ENCODE measurements around the gene ROBO1. TPM values are rescaled to one million over a fixed set of nuclear protein-coding genes. Genes with fewer than 3 reads are reported as not detected.

ROBO1 gene
- total RNA-seq, 4 donors from 2014 or later, result 8.6 to 26.3 (median 16.6) TPM

DNA sequence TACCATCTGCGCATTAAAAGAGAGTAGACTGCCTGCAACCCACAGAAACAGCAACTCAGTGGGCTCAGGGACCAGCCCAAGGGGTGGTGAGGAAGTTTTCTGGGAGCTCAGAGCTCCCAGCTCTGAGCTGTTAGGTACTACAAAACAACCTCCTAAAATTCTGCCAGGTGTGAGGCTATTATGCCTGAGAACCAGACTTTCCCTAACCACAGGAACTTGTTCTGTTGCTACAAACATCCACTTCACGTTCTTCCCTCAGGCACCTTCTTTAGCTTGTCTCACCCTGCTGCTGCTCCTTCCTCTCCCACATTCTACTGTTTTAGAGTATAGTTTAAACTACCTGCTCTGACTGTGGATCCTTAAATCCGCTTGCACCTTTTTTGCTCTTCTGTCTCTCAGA is 399.4 kb downstream of the ROBO1 start:
- DNase-seq, result no peak
- WGBS, 2 donors, result 60 to 61% methylated on average over 3 of the region's 3 CpGs
- no peaks in the 10 kb centered on the region for H3K4me1 ChIP-seq
- H3K36me3 ChIP-seq, result no peaks in the 10 kb centered on the region
- intact Hi-C loops (cut with DNase I), result no loop called here
- H3K9me3 ChIP-seq, result no peaks in the 10 kb centered on the region
- H3K4me3 ChIP-seq (replicated peaks in 1 of 3), result no peak overlapping the region
- H3K27ac ChIP-seq, result no peak overlapping the region
- no peak for TF ChIP-seq POLR2A (IDR thresholded peaks at IDR 0.05)
- no peak for TF ChIP-seq CTCF (IDR thresholded peaks at IDR 0.05)
- no peaks in the 10 kb centered on the region for H3K27me3 ChIP-seq

- no peak for DNase-seq
- H3K4me3 ChIP-seq (replicated peaks in 1 of 3), result no peak overlapping the region
- no peaks in the 10 kb centered on the region for H3K36me3 ChIP-seq
- H3K27ac ChIP-seq, result no peak overlapping the region
- H3K9me3 ChIP-seq, result no peaks in the 10 kb centered on the region
- WGBS, 2 donors, result 96% methylated on average over 6 of the region's 6 CpGs
- no peak for TF ChIP-seq POLR2A (IDR thresholded peaks at IDR 0.05)
- no peak for TF ChIP-seq CTCF (IDR thresholded peaks at IDR 0.05)
- intact Hi-C loops (cut with DNase I), result no loop called here
- no peaks in the 10 kb centered on the region for H3K4me1 ChIP-seq
- no peaks in the 10 kb centered on the region for H3K27me3 ChIP-seq
Measured at GRCh38 chr3:79367803-79368202, 400.0 kb downstream of the ROBO1 start.

GRCh38 chr3:79367066-79367465 is 400.7 kb downstream of the ROBO1 start:
- no peak for TF ChIP-seq POLR2A (IDR thresholded peaks at IDR 0.05)
- no peak for TF ChIP-seq CTCF (IDR thresholded peaks at IDR 0.05)
- Histone ChIP-seq H3K4me3 (replicated peaks in 1 of 3) (no peak overlapping the region), H3K9me3 (no peaks in the 10 kb centered on the region), H3K27ac (no peak overlapping the region), H3K27me3 (no peaks in the 10 kb centered on the region), H3K36me3 (no peaks in the 10 kb centered on the region), H3K4me1 (no peaks in the 10 kb centered on the region)
- DNase-seq, result no peak
- intact Hi-C loops (cut with DNase I), result no loop called here

- 82 to 86% methylated on average over 8 of the region's 8 CpGs for WGBS, 2 donors
- no peak for DNase-seq
- intact Hi-C loops (cut with DNase I), result no loop called here
Measured at GRCh38 chr3:79366414-79366813, 401.4 kb downstream of the ROBO1 start.

DNA sequence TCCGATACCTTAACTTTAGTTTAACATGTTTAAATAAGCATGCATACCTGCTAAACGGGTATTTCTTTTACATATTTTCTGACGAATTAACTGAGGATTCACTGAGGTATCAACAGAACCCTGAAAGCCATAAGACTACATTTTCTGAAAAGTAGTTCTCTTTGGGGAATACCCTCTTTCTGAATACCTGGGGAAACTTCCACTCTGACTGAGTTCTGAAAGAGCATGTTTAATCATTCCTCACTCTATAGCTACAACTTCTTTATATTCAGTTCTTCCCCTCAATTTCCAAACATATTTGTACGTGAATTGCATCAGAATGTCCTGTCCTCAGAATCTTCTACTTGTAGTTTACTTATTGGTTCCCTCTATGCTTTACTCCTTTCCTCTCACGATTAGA is 403.0 kb downstream of the ROBO1 start:
- H3K36me3 ChIP-seq, result no peaks in the 10 kb centered on the region
- DNase-seq, result no peak
- H3K9me3 ChIP-seq, result no peaks in the 10 kb centered on the region
- no peaks in the 10 kb centered on the region for H3K27me3 ChIP-seq
- no peaks in the 10 kb centered on the region for H3K4me1 ChIP-seq
- no peak overlapping the region for H3K4me3 ChIP-seq (replicated peaks in 1 of 3)
- WGBS, 2 donors, result 89 to 90% methylated on average over 5 of the region's 5 CpGs
- no peak for TF ChIP-seq POLR2A (IDR thresholded peaks at IDR 0.05)
- no peak for TF ChIP-seq CTCF (IDR thresholded peaks at IDR 0.05)
- intact Hi-C loops (cut with DNase I), result no loop called here
- H3K27ac ChIP-seq, result no peak overlapping the region

More at GRCh38 chr3:79366414-79366813, 401.4 kb downstream of the ROBO1 start:
- no peak for TF ChIP-seq POLR2A (IDR thresholded peaks at IDR 0.05)
- no peak for TF ChIP-seq CTCF (IDR thresholded peaks at IDR 0.05)
- Histone ChIP-seq H3K9me3 (no peaks in the 10 kb centered on the region), H3K4me3 (replicated peaks in 1 of 3) (no peak overlapping the region), H3K36me3 (no peaks in the 10 kb centered on the region), H3K4me1 (no peaks in the 10 kb centered on the region), H3K27me3 (no peaks in the 10 kb centered on the region), H3K27ac (no peak overlapping the region)

Data from thyroid gland (tissue), 4 donors.